GM23338 (cell line): ENCODE data around the gene GALNT7. TPM values are rescaled to one million over a fixed set of nuclear protein-coding genes. Genes with fewer than 3 reads are reported as not detected.

Source experiments
- ATAC-seq: fragments of 200-7000 bp; cut with Tn5 transposase; 3 replicates; pipeline ENCODE4 v1.9.1; 2020
- DNase-seq: peaks from one replicate; pipeline ENCODE4 v3.0.0-alpha.2; 2015; ENCODE audit warnings: low spot score
- H2AFZ ChIP-seq: fragments of 200-600 bp; sonication (generic); 2 replicates; pipeline ENCODE4 v1.8.0; 2016; ENCODE audit warnings: antibody characterized with exemption, mild to moderate bottlenecking, moderate library complexity
- H3F3A ChIP-seq: fragments of 200-600 bp; sonication (generic); replicated peaks from 2 replicates; pipeline ENCODE4 v1.8.0; 2017; ENCODE audit warnings: antibody characterized with exemption, mixed run types, low read depth
- H3K27ac ChIP-seq: fragments of 200-600 bp; sonication (generic); 2 replicates; pipeline ENCODE4 v1.6.1; 2016; ENCODE audit warnings: low read depth
- H3K27me3 ChIP-seq: fragments of 200-600 bp; sonication (generic); 2 replicates; pipeline ENCODE4 v1.8.0; 2016; ENCODE audit warnings: mild to moderate bottlenecking, mixed run types, moderate library complexity; ENCODE audit not compliant: insufficient read depth
- H3K36me3 ChIP-seq: fragments of 200-600 bp; sonication (generic); 2 replicates; pipeline ENCODE4 v1.8.0; 2016; ENCODE audit warnings: mild to moderate bottlenecking; ENCODE audit not compliant: insufficient read depth
- H3K4me1 ChIP-seq: fragments of 200-600 bp; sonication (generic); 2 replicates; pipeline ENCODE4 v1.8.0; 2016; ENCODE audit warnings: mild to moderate bottlenecking, moderate library complexity; ENCODE audit not compliant: insufficient read depth
- H3K4me2 ChIP-seq: fragments of 200-600 bp; sonication (generic); 2 replicates; pipeline ENCODE4 v1.7.1; 2017; ENCODE audit warnings: mixed run types
- H3K4me3 ChIP-seq: fragments of 200-600 bp; sonication (generic); 2 replicates; pipeline ENCODE4 v1.6.1; 2016; ENCODE audit warnings: mixed run types
- H3K79me2 ChIP-seq: fragments of 200-600 bp; sonication (generic); replicated peaks from 2 replicates; pipeline ENCODE4 v1.8.0; 2017; ENCODE audit warnings: mild to moderate bottlenecking; ENCODE audit not compliant: insufficient read depth
- H3K9me2 ChIP-seq: fragments of 200-600 bp; sonication (generic); 2 replicates; pipeline ENCODE4 v1.8.0; 2017; ENCODE audit not compliant: insufficient read depth
- H4K20me1 ChIP-seq: fragments of 200-600 bp; sonication (generic); replicated peaks from 2 replicates; pipeline ENCODE4 v1.8.0; 2017; ENCODE audit warnings: mild to moderate bottlenecking; ENCODE audit not compliant: insufficient read depth
- H3K27ac Mint-ChIP-seq: 2 replicates; pipeline ENCODE4 v1.8.0; 2020; ENCODE audit warnings: inconsistent platforms, mild to moderate bottlenecking, moderate library complexity, mixed read lengths
- H3K27me3 Mint-ChIP-seq: 3 replicates; pipeline ENCODE4 v1.8.0; 2022; ENCODE audit warnings: low read depth, mild to moderate bottlenecking, moderate library complexity, mixed read lengths, inconsistent platforms; ENCODE audit not compliant: insufficient read depth, poor library complexity
- H3K36me3 Mint-ChIP-seq: 3 replicates; pipeline ENCODE4 v1.8.0; 2021; ENCODE audit warnings: low read depth, mild to moderate bottlenecking, inconsistent platforms, moderate library complexity, mixed read lengths
- H3K4me1 Mint-ChIP-seq: 3 replicates; pipeline ENCODE4 v1.8.0; 2020; ENCODE audit warnings: mild to moderate bottlenecking, inconsistent platforms, mixed read lengths
- H3K4me3 Mint-ChIP-seq: 3 replicates; pipeline ENCODE4 v1.8.0; 2021; ENCODE audit warnings: moderate library complexity, mild to moderate bottlenecking, inconsistent platforms, mixed read lengths
- H3K9me3 Mint-ChIP-seq: 3 replicates; pipeline ENCODE4 v1.8.0; 2020; ENCODE audit warnings: moderate library complexity, mild to moderate bottlenecking, inconsistent platforms, mixed read lengths
- CREB1 ChIP-seq: fragments of 250-450 bp; sonication (Bioruptor Pico); IDR thresholded peaks from 2 replicates; pipeline ENCODE4 v1.5.0; 2020; ENCODE audit warnings: low read depth, mild to moderate bottlenecking, moderate library complexity
- EZH2 ChIP-seq: fragments of 200-600 bp; sonication (generic); IDR thresholded peaks from one replicate; pipeline ENCODE4 v1.8.0; 2017; ENCODE audit warnings: antibody characterized with exemption, mild to moderate bottlenecking, low read depth; ENCODE audit not compliant: unreplicated experiment
- EZH2phosphoT487 ChIP-seq: fragments of 200-600 bp; sonication (generic); IDR thresholded peaks from one replicate; pipeline ENCODE4 v1.8.1; 2018; ENCODE audit warnings: antibody characterized with exemption; ENCODE audit not compliant: unreplicated experiment
- JUNB ChIP-seq: IDR thresholded peaks from one replicate; pipeline ENCODE4 v1.6.1; 2016; ENCODE audit warnings: antibody characterized with exemption; ENCODE audit not compliant: unreplicated experiment
- NANOG ChIP-seq: IDR thresholded peaks from 2 replicates; pipeline ENCODE4 v1.6.1; 2016; ENCODE audit warnings: antibody characterized with exemption, borderline replicate concordance
- POLR2AphosphoS5 ChIP-seq: IDR thresholded peaks from 2 replicates; pipeline ENCODE4 v1.6.1; 2016; ENCODE audit warnings: antibody characterized with exemption, low read depth
- STAT1 ChIP-seq: IDR thresholded peaks from one replicate; pipeline ENCODE4 v1.6.1; 2016; ENCODE audit warnings: antibody characterized with exemption; ENCODE audit not compliant: unreplicated experiment
- ZNF114 ChIP-seq: fragments of 250-450 bp; sonication (Bioruptor Pico); IDR thresholded peaks from 2 replicates; pipeline ENCODE4 v1.5.0; 2020; ENCODE audit warnings: mild to moderate bottlenecking, moderate library complexity
- ZNF331 ChIP-seq: fragments of 250-450 bp; sonication (Bioruptor Pico); IDR thresholded peaks from 2 replicates; pipeline ENCODE4 v1.5.0; 2020; ENCODE audit warnings: low read depth, mild to moderate bottlenecking, moderate library complexity
- polyA plus RNA-seq: library from polyadenylated mRNA; unstranded; fragments of >200 nt; fragmentation: Nextera tagmentation; extraction: Ambion mirVana; gene quantifications from 2 replicates; pipeline ENCODE4 v1.2.1, GENCODE V29; 2016
- total RNA-seq: library from RNA; depleted of rRNA; stranded (reverse); fragments of >200 nt; shearing (Covaris generic); gene quantifications from 2 replicates; pipeline ENCODE4 v1.2.3, GENCODE V29; 2014
- TF ChIP-seq, protein P1 (sequence below): IDR thresholded peaks from one replicate; pipeline ENCODE4 v1.6.1; 2018; ENCODE audit warnings: antibody characterized with exemption; ENCODE audit not compliant: unreplicated experiment
- TF ChIP-seq, protein P2 (sequence below), 2 experiments: fragments of 200-600 bp in 1 of 2; sonication (generic) in 1 of 2; conservative IDR thresholded peaks; 2 replicates each; pipeline versions ENCODE4 v1.5.1 to v1.6.1; 2016 to 2017; ENCODE audit warnings: antibody characterized with exemption in 2 of 2, low read depth in 2 of 2, mild to moderate bottlenecking in 2 of 2, moderate library complexity in 1 of 2
- TF ChIP-seq, protein P3 (sequence below): IDR thresholded peaks from 2 replicates; pipeline ENCODE4 v1.6.1; 2016; ENCODE audit warnings: antibody characterized with exemption
- TF ChIP-seq, protein P4 (sequence below): fragments of 250-450 bp; sonication (Bioruptor Pico); IDR thresholded peaks from 2 replicates; pipeline ENCODE4 v1.5.0; 2020; ENCODE audit warnings: mild to moderate bottlenecking, moderate library complexity

Gene GALNT7
- total and polyA plus RNA-seq, 2 experiments from 2014 or later, result 31.8 to 72.2 TPM

DNA sequence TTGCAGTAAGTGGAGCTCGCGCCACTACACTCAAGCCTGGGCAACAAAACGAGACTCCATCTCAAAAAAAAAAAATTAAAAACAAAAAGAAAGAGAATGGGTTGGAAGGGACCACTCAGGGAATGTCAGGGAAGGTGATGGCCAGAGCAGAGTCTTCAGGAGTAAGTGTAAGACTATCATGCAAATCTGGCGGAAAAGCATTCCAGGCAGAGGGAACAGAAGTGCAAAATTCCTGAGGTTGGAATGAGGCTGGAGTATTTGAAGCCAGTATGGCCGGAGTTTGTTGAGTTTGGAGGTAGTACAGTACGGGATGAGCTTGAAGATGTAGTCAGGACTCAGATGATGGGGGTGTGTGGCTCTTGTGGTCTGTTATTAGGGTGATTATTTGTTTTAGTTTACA, 7.4 kb downstream of the GALNT7 start:
- TF ChIP-seq STAT1, result no peak
- TF ChIP-seq NANOG, result no peak
- no peak for TF ChIP-seq ZNF114 (CRISPR knock-in tag)
- TF ChIP-seq EZH2, result no peak
- no peak for TF ChIP-seq JUNB
- TF ChIP-seq, protein P1, sequence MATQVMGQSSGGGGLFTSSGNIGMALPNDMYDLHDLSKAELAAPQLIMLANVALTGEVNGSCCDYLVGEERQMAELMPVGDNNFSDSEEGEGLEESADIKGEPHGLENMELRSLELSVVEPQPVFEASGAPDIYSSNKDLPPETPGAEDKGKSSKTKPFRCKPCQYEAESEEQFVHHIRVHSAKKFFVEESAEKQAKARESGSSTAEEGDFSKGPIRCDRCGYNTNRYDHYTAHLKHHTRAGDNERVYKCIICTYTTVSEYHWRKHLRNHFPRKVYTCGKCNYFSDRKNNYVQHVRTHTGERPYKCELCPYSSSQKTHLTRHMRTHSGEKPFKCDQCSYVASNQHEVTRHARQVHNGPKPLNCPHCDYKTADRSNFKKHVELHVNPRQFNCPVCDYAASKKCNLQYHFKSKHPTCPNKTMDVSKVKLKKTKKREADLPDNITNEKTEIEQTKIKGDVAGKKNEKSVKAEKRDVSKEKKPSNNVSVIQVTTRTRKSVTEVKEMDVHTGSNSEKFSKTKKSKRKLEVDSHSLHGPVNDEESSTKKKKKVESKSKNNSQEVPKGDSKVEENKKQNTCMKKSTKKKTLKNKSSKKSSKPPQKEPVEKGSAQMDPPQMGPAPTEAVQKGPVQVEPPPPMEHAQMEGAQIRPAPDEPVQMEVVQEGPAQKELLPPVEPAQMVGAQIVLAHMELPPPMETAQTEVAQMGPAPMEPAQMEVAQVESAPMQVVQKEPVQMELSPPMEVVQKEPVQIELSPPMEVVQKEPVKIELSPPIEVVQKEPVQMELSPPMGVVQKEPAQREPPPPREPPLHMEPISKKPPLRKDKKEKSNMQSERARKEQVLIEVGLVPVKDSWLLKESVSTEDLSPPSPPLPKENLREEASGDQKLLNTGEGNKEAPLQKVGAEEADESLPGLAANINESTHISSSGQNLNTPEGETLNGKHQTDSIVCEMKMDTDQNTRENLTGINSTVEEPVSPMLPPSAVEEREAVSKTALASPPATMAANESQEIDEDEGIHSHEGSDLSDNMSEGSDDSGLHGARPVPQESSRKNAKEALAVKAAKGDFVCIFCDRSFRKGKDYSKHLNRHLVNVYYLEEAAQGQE, result no peak
- TF ChIP-seq POLR2AphosphoS5, result no peak
- TF ChIP-seq EZH2phosphoT487, result no peak
- no peak for TF ChIP-seq CREB1 (CRISPR knock-in tag)
- TF ChIP-seq, protein P2, sequence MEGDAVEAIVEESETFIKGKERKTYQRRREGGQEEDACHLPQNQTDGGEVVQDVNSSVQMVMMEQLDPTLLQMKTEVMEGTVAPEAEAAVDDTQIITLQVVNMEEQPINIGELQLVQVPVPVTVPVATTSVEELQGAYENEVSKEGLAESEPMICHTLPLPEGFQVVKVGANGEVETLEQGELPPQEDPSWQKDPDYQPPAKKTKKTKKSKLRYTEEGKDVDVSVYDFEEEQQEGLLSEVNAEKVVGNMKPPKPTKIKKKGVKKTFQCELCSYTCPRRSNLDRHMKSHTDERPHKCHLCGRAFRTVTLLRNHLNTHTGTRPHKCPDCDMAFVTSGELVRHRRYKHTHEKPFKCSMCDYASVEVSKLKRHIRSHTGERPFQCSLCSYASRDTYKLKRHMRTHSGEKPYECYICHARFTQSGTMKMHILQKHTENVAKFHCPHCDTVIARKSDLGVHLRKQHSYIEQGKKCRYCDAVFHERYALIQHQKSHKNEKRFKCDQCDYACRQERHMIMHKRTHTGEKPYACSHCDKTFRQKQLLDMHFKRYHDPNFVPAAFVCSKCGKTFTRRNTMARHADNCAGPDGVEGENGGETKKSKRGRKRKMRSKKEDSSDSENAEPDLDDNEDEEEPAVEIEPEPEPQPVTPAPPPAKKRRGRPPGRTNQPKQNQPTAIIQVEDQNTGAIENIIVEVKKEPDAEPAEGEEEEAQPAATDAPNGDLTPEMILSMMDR (conservative IDR thresholded peaks at IDR 0.05; ENCODE audit: low read depth in 2 of 2), result no peak
- TF ChIP-seq, protein P3, sequence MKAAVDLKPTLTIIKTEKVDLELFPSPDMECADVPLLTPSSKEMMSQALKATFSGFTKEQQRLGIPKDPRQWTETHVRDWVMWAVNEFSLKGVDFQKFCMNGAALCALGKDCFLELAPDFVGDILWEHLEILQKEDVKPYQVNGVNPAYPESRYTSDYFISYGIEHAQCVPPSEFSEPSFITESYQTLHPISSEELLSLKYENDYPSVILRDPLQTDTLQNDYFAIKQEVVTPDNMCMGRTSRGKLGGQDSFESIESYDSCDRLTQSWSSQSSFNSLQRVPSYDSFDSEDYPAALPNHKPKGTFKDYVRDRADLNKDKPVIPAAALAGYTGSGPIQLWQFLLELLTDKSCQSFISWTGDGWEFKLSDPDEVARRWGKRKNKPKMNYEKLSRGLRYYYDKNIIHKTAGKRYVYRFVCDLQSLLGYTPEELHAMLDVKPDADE, result no peak
- TF ChIP-seq, protein P4, sequence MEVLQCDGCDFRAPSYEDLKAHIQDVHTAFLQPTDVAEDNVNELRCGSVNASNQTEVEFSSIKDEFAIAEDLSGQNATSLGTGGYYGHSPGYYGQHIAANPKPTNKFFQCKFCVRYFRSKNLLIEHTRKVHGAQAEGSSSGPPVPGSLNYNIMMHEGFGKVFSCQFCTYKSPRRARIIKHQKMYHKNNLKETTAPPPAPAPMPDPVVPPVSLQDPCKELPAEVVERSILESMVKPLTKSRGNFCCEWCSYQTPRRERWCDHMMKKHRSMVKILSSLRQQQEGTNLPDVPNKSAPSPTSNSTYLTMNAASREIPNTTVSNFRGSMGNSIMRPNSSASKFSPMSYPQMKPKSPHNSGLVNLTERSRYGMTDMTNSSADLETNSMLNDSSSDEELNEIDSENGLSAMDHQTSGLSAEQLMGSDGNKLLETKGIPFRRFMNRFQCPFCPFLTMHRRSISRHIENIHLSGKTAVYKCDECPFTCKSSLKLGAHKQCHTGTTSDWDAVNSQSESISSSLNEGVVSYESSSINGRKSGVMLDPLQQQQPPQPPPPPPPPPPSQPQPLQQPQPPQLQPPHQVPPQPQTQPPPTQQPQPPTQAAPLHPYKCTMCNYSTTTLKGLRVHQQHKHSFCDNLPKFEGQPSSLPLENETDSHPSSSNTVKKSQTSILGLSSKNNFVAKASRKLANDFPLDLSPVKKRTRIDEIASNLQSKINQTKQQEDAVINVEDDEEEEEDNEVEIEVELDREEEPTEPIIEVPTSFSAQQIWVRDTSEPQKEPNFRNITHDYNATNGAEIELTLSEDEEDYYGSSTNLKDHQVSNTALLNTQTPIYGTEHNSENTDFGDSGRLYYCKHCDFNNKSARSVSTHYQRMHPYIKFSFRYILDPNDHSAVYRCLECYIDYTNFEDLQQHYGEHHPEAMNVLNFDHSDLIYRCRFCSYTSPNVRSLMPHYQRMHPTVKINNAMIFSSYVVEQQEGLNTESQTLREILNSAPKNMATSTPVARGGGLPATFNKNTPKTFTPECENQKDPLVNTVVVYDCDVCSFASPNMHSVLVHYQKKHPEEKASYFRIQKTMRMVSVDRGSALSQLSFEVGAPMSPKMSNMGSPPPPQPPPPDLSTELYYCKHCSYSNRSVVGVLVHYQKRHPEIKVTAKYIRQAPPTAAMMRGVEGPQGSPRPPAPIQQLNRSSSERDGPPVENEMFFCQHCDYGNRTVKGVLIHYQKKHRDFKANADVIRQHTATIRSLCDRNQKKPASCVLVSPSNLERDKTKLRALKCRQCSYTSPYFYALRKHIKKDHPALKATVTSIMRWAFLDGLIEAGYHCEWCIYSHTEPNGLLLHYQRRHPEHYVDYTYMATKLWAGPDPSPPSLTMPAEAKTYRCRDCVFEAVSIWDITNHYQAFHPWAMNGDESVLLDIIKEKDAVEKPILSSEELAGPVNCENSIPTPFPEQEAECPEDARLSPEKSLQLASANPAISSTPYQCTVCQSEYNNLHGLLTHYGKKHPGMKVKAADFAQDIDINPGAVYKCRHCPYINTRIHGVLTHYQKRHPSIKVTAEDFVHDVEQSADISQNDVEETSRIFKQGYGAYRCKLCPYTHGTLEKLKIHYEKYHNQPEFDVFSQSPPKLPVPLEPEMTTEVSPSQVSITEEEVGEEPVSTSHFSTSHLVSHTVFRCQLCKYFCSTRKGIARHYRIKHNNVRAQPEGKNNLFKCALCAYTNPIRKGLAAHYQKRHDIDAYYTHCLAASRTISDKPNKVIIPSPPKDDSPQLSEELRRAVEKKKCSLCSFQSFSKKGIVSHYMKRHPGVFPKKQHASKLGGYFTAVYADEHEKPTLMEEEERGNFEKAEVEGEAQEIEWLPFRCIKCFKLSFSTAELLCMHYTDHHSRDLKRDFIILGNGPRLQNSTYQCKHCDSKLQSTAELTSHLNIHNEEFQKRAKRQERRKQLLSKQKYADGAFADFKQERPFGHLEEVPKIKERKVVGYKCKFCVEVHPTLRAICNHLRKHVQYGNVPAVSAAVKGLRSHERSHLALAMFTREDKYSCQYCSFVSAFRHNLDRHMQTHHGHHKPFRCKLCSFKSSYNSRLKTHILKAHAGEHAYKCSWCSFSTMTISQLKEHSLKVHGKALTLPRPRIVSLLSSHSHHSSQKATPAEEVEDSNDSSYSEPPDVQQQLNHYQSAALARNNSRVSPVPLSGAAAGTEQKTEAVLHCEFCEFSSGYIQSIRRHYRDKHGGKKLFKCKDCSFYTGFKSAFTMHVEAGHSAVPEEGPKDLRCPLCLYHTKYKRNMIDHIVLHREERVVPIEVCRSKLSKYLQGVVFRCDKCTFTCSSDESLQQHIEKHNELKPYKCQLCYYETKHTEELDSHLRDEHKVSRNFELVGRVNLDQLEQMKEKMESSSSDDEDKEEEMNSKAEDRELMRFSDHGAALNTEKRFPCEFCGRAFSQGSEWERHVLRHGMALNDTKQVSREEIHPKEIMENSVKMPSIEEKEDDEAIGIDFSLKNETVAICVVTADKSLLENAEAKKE (CRISPR knock-in tag), result no peak
- no peak for TF ChIP-seq ZNF331
- Histone ChIP-seq H3K36me3 (no peaks in the 10 kb centered on the region), H3K4me3 (no peak overlapping the region), H3K27me3 (no peaks in the 10 kb centered on the region), H3F3A (no peaks in the 10 kb centered on the region), H3K27ac (no peak overlapping the region), H4K20me1 (peaks cover 12% of the 10 kb centered on the region), H3K4me1 (peaks cover 64% of the 10 kb centered on the region), H2AFZ (no peak overlapping the region), H3K4me2 (no peak overlapping the region), H3K79me2 (peaks cover 100% of the 10 kb centered on the region), H3K9me2 (no peaks in the 10 kb centered on the region)
- ATAC-seq (no peak), DNase-seq (peak; percentile 44)
- peak overlapping the region; percentile 6; the same call in 1 of the 2 replicates for H3K27ac Mint-ChIP-seq
- H3K9me3 Mint-ChIP-seq, result no peaks in the 10 kb centered on the region; the same call in 2 of the 3 replicates
- peaks cover 2% of the 10 kb centered on the region for H3K27me3 Mint-ChIP-seq
- H3K36me3 Mint-ChIP-seq, result no peaks in the 10 kb centered on the region
- H3K4me3 Mint-ChIP-seq, result no peak overlapping the region
- H3K4me1 Mint-ChIP-seq, result peaks cover 76% of the 10 kb centered on the region
